GM03348 (cell line): ENCODE results near the gene SIGLEC14.

Experiments used
- DNase-seq: peaks from one replicate; pipeline ENCODE4 v3.0.0; 2012; ENCODE audit warnings: low spot score

SIGLEC14 gene

DNA sequence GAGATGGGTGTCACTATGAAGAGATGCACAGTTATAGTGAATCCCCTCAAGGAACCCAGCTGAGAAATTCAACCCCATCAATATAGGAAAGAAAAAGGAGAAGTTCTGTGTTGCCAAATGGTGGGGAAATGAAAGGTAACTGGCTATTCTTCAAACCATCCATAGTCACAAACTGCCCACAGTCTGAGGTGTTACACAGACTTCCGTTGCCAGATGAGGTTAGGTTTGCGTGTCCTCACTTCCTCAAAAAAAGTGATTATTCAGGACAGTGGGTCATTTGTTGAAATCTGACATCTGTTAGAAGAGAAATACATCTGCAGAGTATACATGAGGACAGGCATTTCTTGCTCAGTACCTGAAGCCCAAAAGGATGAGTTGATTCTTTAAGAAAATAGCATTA, 25.4 kb downstream of the SIGLEC14 start:
- DNase-seq: no peak

DNA sequence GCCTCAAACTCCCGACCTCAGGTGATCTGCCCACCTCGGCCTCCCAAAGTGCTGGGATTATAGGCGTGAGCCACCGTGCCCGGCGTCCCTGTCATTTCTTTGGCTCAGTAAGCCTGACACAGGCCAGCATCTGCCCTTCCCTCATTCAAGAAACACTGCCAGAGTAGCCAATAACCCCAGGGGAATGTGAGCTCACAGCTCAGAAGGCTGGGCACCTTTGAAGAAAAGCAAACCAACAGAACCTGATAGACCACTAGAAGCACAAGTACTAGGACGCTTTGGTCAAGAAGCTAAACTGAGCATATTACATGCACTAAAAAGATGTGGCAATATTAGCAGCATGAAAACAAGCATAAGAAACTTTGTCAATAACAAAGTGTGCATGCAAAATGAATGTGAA, 30.6 kb downstream of the SIGLEC14 start:
- no peak for DNase-seq

DNA sequence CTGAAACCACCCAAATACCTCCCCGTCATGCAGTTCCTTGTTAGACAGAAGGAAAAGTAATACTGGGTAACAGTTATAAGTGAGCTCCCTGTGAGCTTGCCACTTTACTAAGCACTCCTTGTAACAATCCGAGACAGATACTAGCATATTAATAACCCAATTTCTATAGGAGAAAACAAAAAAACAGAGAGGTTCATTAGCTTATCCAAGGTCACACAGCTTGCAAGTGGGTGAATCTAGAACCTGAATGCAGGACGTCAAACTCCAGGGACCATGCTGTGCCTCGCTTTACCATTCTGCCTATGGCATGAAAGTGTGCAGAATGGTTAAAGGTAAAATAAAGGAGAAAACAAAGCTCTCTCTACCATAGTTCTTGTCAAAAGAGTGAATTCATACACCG, 31.8 kb downstream of the SIGLEC14 start:
- no peak for DNase-seq

DNA sequence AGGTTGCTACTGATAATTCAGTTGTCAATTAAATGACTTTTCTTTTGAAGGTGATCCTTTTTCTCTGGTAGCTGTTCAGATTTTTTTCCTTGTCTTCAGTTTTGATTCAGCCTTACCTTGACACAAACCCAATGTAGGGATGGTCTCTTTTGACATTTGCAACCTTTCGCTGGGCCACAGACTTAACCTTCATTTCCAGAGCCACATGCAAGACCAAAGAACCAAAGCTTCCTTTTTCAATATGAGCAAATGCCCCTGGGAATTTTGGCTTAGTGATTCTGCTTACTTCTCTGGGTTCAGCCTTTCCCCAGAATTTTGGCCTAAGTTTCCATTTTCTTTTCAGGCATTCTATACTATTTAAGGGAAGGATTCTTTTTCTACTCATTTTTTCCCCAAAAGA, 36.0 kb downstream of the SIGLEC14 start:
- DNase-seq: no peak

- peak; percentile 81 for DNase-seq
Observed at GRCh38 chr19:51607920-51608562, 38.6 kb downstream of the SIGLEC14 start.

DNA sequence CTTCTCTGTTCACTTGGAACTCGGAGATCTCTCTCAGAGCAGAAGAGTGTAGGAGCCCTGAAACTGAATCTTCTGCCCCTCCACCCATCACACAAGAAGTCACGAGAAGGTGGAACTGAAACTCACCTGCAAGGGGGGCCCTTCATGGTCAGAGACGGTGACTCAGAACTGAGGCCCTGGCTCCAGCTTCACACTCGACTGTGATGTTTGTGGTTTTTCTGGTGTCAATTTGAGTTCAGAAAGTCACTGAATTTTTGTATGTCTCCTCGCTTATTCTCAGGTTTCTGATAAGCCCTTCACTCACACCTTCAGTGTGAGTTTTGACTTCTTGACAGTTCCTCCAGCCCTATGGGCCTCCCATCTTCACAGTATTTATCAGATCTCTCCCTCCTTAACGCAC, 39.5 kb downstream of the SIGLEC14 start:
- no peak for DNase-seq

- DNase-seq: no peak
Observed at GRCh38 chr19:51602189-51602854, 44.3 kb downstream of the SIGLEC14 start.

DNA sequence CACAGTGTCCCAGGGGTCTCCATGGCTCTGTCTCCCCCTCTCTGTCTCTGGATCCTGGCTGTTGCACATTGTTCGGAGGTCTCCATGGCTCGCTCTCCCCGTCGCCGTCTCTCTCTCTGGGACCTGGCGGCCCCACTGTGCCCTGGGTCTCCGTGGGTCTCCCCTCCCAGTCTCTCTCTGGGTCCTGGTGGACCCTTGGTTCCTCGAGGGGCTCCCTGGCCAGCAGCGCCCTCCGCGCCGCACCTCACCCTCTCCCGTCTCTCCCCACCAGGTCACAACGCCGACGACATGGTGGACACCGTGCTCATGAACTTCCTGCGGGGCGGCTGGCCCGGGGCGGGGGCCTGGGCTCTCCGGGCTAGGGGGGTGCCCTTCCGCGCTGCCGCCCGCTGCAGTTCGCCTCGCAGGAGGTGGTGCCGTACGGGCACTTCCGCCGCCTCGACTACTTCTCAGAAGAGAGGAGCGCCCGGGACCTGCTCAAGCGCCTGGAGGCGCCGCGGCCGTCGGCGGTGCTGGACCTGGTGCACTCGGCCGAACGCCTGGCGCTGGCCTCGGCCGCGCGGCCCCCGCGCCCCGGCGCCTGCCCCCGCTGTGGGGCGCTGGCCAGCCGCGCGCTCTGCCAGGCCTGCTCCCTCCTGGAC, 45.6 kb downstream of the SIGLEC14 start:
- no peak for DNase-seq

GRCh38 chr19:51599084-51599483, 47.5 kb downstream of the SIGLEC14 start:
- no peak for DNase-seq

- DNase-seq: no peak
Observed at GRCh38 chr19:51598159-51598915, 48.3 kb downstream of the SIGLEC14 start.

DNA sequence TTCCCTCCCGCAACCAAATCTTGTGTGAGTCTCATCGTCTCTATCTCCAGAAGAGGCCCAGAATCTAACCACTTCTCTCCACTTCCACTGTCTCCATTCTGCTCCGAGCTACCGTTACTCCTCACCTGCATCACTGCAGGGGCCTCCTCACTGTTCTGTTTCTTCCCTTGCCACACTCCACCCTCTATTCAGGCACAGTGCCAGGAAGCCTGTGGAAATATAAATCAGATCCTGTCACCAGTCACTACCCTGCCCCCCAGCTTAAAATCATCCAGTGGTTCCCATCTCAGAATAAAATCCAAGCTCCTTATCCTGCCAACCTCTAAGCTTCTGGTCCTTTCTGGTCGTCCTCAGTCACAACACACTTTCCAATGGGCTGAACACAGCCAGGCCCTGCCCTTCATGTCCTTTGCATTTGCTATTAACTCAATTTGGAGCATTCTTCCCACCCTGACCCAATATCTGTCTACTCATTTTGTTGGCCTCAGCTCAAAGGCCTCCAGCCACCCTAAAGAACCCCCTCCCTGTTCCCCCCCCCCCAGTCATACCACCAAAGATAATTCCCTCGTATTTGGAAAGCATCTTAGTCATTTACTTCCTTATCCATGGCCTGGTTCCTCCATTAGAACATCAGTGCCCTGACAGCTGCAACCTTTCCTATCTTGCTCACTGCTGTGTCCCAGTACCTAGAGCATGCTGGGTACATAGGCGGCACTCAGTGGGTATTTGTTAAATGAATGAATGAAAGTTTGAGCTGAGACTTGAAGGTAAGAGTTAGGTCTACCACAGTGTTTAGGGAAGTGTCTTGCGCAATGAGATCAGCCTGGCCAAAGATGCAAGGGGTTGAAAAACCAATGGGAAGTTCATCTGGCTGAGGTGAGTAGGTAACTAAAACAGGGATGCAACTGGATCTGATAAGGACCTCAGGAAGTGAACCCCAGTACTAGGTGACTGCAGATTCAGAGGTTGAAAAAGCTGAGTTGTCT, 51.1 kb downstream of the SIGLEC14 start:
- DNase-seq: no peak

DNA sequence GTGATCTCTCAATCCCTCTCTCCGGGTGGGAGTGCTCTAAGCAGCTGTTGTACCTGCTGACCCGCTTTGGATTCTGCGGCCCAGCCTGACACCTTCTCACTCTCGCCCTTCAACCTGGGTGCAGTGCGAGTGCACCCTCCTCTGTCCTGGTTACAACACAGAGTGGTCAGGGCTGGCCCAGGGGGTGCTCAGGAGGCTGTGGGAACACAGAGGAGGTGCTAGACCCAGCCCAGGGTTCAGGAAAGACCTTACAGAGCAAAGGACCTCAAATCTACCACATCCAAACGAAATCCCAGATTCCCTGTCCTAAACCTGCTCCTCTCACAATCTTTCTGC, 51.9 kb downstream of the SIGLEC14 start:
- DNase-seq: no peak

DNA sequence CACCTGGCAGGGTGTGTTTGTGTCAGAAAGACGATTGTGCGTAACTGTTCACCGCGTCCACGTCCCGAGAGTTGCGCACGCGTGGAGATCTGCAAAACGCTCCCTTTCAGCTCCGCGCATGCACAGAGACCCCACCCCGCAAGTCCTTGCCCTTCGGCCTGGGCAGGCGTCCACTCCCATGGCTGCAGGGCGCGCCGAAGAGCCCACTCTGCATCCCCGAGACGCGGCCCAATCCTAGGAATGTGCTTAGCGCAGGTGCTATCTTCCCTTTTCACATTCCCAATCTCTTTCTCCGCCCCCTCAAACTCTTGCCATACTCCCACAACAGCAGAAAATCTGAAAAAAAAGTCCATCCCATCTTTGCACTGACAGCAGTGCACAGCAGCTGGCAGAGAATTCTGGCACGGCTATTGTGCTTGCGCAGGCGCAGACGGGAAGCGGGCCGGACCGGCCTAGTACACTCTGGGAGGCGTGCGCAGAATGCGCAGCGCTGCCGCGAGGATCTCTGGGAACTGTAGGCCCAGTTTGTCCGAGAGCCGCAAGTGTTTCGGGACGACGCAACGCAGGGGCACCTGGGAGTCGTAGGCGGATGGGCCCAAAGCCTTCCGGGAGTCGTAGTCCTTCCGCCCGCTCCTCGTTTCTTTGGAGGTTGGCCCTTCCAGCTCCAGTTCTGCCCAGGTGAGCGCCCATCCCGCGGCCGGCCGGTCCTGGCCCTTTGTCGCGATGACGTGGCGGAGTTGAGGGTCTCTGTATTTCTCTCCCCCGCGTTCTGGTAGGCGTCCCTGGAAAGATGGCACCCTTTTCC, 52.5 kb downstream of the SIGLEC14 start:
- peak; percentile 99 for DNase-seq

DNA sequence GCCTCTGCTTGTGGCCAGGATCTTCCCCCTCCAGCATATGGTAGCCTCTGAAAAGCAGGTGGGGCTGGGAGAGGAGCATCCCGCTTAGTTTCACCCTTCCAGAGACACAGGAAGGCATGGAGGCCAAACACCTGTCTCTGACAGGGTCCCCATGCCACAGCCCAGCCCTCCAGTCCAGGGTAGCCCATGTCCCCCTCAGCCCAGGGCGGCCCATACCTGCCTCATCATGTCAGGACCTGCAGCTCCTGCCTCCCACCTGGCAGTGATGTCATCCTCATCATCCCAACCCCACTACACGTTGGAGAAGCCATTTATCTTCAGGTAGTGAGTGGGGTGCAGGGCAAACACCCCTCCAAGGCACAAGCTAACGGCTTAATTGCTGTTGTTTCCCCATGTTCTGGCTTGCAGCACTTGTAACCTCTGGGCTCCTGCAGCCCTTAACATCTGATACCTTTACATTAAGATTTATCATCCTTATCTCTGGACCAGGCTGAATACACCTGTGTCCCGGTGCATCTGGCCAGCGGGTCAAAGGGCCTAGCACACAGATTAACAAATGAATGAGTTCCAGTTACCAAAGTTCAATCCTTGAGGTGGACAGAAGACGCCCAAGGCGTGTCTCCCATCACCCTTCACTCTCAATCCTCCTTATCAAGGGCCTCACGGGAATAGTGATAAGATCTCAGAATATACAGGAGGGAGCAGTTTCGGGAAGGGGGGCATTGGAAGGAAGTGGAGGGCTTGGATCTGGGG, 53.3 kb downstream of the SIGLEC14 start:
- DNase-seq: no peak
